Transverse colon (tissue), 4 donors: ENCODE data around the gene GNB3. TPM values are rescaled to one million over a fixed set of nuclear protein-coding genes. Genes with fewer than 3 reads are reported as not detected.

Experiments
- DNase-seq: peaks from one replicate; pipeline ENCODE4 v3.0.0-alpha.2; 2019
- H3K27ac ChIP-seq, 4 donors: fragments of 200-600 bp; sonication (generic); 2 replicates each; pipeline ENCODE4 v1.5.1; 2016 to 2018; ENCODE audit warnings: inconsistent platforms in 4 of 4
- H3K27me3 ChIP-seq: fragments of 200-600 bp; sonication (generic); 2 replicates; pipeline ENCODE4 v1.5.1; 2017; ENCODE audit warnings: inconsistent platforms
- H3K36me3 ChIP-seq, 4 donors: fragments of 200-600 bp; sonication (generic); 2 replicates each; pipeline ENCODE4 v1.5.1; 2017 to 2019; ENCODE audit warnings: inconsistent platforms in 4 of 4
- H3K4me1 ChIP-seq, 4 donors: fragments of 200-600 bp; sonication (generic); 2 replicates each; pipeline ENCODE4 v1.5.1; 2017 to 2020; ENCODE audit warnings: inconsistent platforms in 4 of 4
- H3K4me3 ChIP-seq, 4 donors: fragments of 200-600 bp; sonication (generic); 1 replicate in 1 of 4; 2 replicates in 3 of 4; pipeline versions ENCODE4 v1.5.1 to v1.6.1; 2017 to 2019; ENCODE audit warnings: inconsistent platforms in 4 of 4
- H3K9me3 ChIP-seq, 2 donors: fragments of 200-600 bp; sonication (generic); 2 replicates each; pipeline ENCODE4 v1.5.1; 2017 to 2019; ENCODE audit warnings: inconsistent platforms in 2 of 2
- EP300 ChIP-seq: sonication (generic); formaldehyde crosslinking; IDR thresholded peaks from one replicate; pipeline ENCODE4 v1.6.1; 2017; ENCODE audit warnings: antibody characterized with exemption, low read depth
- POLR2A ChIP-seq: fragments of 450-650 bp; IDR thresholded peaks from one replicate; pipeline ENCODE4 v1.6.1; 2016; ENCODE audit warnings: antibody characterized with exemption, mild to moderate bottlenecking, moderate library complexity
- POLR2AphosphoS5 ChIP-seq, 3 donors: sonication (generic); formaldehyde crosslinking; IDR thresholded peaks; one replicate each; pipeline ENCODE4 v1.6.1; 2016; ENCODE audit warnings: antibody characterized with exemption in 3 of 3
- WGBS, 2 donors: methylation state at CpG; one replicate each; pipeline ENCODE4 v1.1.5; 2018; ENCODE audit warnings: low coverage in 1 of 2; 5-methylcytosine and 5-hydroxymethylcytosine counted together
- in situ Hi-C, 4 donors: fragments of 200-750 bp; cut with MboI; loops; one replicate each; pipeline versions ENCODE4 v1.15.0 to v1.15.1; 2017; ENCODE audit warnings: low sequenced_read_pairs in 3 of 4, low pct_ligation_motif_present in 1 of 4, low pct_unique_long_range_greater_than_20kb in 1 of 4
- intact Hi-C: fragments of 100-400 bp; cut with DNase I; formaldehyde crosslinking; loops from one replicate; pipeline ENCODE4 v1.15.1; 2023; ENCODE audit warnings: low total_unique reads
- total RNA-seq, 4 donors: library from RNA; depleted of rRNA; stranded (reverse); fragments of >200 nt; gene quantifications; one replicate each; pipeline ENCODE4 v1.1.0, GENCODE V29; 2016
- TF ChIP-seq, protein P1 (sequence below), 5 experiments: fragments of 200-600 bp in 3 of 5; fragments of 450-650 bp in 2 of 5; sonication (generic) in 3 of 5; IDR thresholded peaks; 1 replicate in 2 of 5; 2 replicates in 3 of 5; pipeline ENCODE4 v1.5.1; 2016 to 2017; ENCODE audit warnings: antibody characterized with exemption in 5 of 5, inconsistent platforms in 3 of 5, mild to moderate bottlenecking in 2 of 5, moderate library complexity in 1 of 5

GNB3 gene
- total RNA-seq, 4 donors from 2014 or later = 0.14 to 0.32 TPM; not detected in 2

DNA sequence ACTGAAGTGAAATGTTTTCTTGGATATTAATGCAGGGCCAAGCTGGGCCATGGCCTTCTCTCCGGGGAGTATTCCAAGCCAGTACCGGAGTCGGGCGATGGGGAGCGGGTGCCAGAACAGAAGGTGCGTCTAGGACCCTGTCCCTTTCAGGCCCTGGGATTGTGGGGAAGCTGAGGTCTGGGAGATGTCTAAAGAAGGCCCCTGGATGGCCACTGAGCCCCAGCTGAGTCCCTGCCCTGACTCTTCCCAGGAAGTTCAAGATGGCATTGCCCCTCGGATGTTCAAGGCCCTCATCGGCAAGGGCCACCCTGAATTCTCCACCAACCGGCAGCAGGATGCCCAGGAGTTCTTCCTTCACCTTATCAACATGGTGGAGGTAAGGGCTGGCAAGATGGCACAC is 19.4 kb downstream of the GNB3 start:
- no peaks in the 10 kb centered on the region for H3K9me3 ChIP-seq
- H3K27me3 ChIP-seq = no peaks in the 10 kb centered on the region
- 96% methylated on average over 9 of the region's 9 CpGs; no CpG with 5 or more reads in 1 of the 2 donors for WGBS, 2 donors
- H3K36me3 ChIP-seq = peaks cover 0 to 64% (median 27%) of the 10 kb centered on the region in 4 donors
- no peak overlapping the region for H3K27ac ChIP-seq
- no peak for TF ChIP-seq POLR2A
- no peak for TF ChIP-seq POLR2AphosphoS5 (IDR thresholded peaks at IDR 0.05)
- no peak for TF ChIP-seq EP300
- TF ChIP-seq, protein P1, sequence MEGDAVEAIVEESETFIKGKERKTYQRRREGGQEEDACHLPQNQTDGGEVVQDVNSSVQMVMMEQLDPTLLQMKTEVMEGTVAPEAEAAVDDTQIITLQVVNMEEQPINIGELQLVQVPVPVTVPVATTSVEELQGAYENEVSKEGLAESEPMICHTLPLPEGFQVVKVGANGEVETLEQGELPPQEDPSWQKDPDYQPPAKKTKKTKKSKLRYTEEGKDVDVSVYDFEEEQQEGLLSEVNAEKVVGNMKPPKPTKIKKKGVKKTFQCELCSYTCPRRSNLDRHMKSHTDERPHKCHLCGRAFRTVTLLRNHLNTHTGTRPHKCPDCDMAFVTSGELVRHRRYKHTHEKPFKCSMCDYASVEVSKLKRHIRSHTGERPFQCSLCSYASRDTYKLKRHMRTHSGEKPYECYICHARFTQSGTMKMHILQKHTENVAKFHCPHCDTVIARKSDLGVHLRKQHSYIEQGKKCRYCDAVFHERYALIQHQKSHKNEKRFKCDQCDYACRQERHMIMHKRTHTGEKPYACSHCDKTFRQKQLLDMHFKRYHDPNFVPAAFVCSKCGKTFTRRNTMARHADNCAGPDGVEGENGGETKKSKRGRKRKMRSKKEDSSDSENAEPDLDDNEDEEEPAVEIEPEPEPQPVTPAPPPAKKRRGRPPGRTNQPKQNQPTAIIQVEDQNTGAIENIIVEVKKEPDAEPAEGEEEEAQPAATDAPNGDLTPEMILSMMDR (IDR thresholded peaks at IDR 0.05) = no peak
- no peak overlapping the region for H3K4me3 ChIP-seq
- intact Hi-C loops (no loop called here), in situ Hi-C loops (no loop called here)
- no peak for DNase-seq
- H3K4me1 ChIP-seq = no peaks in the 10 kb centered on the region

DNA sequence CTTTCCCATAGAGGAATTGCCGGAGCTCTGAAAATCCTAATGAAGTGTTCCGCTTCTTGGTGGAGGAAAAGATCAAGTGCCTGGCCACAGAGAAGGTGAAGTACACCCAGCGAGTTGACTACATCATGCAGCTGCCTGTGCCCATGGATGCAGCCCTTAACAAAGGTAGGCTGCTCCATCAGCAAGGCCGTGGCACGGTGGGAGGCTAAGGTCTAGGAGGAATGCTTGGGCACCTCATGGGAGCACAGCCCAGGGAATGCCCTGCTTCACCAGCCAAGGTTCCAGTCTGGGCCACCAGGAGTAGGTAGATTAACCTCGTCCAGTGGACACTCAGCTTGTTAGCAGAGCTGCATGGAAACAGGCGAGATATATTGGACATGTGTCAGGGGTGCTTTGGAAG is 20.2 kb downstream of the GNB3 start:
- DNase-seq = no peak
- Histone ChIP-seq H3K9me3 (no peaks in the 10 kb centered on the region), H3K4me3 (no peak overlapping the region), H3K36me3 (peaks cover 0 to 64% (median 27%) of the 10 kb centered on the region in 4 donors), H3K27me3 (no peaks in the 10 kb centered on the region), H3K4me1 (no peaks in the 10 kb centered on the region), H3K27ac (no peak overlapping the region)
- WGBS, 2 donors = 93 to 96% methylated on average over 2 to 7 of the region's 7 CpGs
- no peak for TF ChIP-seq POLR2AphosphoS5 (IDR thresholded peaks at IDR 0.05)
- no peak for TF ChIP-seq EP300
- TF ChIP-seq POLR2A = no peak
- TF ChIP-seq, protein P1 (IDR thresholded peaks at IDR 0.05) = no peak
- in situ Hi-C loops = no loop called here
- intact Hi-C loops = no loop called here

DNA sequence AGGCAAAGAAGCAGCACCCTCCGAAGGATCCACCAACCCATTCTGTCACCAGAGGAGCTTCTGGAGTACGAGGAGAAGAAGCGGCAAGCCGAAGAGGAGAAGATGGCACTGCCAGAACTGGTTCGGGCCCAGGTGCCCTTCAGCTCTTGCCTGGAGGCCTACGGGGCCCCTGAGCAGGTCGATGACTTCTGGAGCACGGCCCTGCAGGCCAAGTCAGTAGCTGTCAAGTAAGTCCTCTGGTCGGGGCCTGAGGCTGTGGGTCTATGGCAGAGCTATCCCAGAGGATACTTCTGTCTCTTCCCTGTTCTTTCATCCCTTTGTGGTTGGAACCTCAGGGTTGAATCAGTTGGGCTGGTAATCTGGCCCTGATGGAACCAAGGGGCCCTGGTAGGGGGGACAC is 20.7 kb downstream of the GNB3 start:
- no peak overlapping the region for H3K27ac ChIP-seq
- peaks cover 0 to 64% (median 26%) of the 10 kb centered on the region in 4 donors for H3K36me3 ChIP-seq
- H3K9me3 ChIP-seq = no peaks in the 10 kb centered on the region
- in situ Hi-C loops = no loop called here
- H3K4me3 ChIP-seq = no peak overlapping the region
- intact Hi-C loops = no loop called here
- WGBS, 2 donors = 89% methylated on average over 8 of the region's 9 CpGs; no CpG with 5 or more reads in 1 of the 2 donors
- TF ChIP-seq, protein P1 (IDR thresholded peaks at IDR 0.05) = no peak
- no peak for TF ChIP-seq POLR2AphosphoS5 (IDR thresholded peaks at IDR 0.05)
- no peak for TF ChIP-seq POLR2A
- TF ChIP-seq EP300 = no peak
- no peaks in the 10 kb centered on the region for H3K27me3 ChIP-seq
- DNase-seq = no peak
- peaks cover 0 to under 1% (median 0%) of the 10 kb centered on the region in 4 donors for H3K4me1 ChIP-seq

DNA sequence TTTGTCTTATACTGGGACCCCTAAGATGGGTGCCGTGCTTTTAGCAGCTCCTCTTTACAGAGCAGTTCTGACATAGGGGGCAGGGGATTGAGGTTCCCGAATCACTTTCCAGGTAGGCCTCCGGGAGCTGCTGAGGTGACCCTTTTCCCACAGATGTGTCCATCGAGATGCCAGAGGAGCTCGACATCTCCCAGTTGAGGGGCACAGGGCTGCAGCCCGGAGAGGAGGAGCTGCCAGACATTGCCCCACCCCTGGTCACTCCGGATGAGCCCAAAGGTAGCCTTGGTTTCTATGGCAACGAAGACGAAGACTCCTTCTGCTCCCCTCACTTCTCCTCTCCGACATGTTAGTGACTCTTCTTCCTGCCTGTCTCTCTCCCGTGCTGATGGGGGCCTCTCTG is 22.3 kb downstream of the GNB3 start:
- in situ Hi-C loops (no loop called here), intact Hi-C loops (no loop called here)
- H3K36me3 ChIP-seq = peaks cover 0 to 51% (median 20%) of the 10 kb centered on the region in 4 donors

More for the DNA sequence above, 22.3 kb downstream of the GNB3 start:
- Histone ChIP-seq H3K27me3 (no peaks in the 10 kb centered on the region), H3K4me3 (no peak overlapping the region), H3K9me3 (no peaks in the 10 kb centered on the region), H3K27ac (no peak overlapping the region), H3K4me1 (peaks cover 0 to 8% (median 6%) of the 10 kb centered on the region in 4 donors)
- no peak for DNase-seq
- WGBS, 2 donors = 94 to 98% methylated on average over 3 to 11 of the region's 11 CpGs
- TF ChIP-seq POLR2AphosphoS5 (IDR thresholded peaks at IDR 0.05) (no peak), POLR2A (no peak), EP300 (no peak)
- TF ChIP-seq, protein P1 (IDR thresholded peaks at IDR 0.05) = no peak
